K562 (cell line): ENCODE data around the gene GBF1. TPM values are rescaled to one million over a fixed set of nuclear protein-coding genes. Genes with fewer than 3 reads are reported as not detected.

ENCODE experiments used
- CBX8 ChIP-seq: fragments of 200-600 bp; sonication (generic); IDR thresholded peaks from 2 replicates; pipeline ENCODE4 v1.6.1; 2012; ENCODE audit warnings: borderline replicate concordance, mixed run types, low read depth, mild to moderate bottlenecking, moderate library complexity, mixed read lengths, low read length, control low read depth, inconsistent platforms; ENCODE audit not compliant: poor library complexity, severe bottlenecking; ENCODE audit errors: extremely low read depth
- DMBX1 ChIP-seq: fragments of 250-450 bp; sonication (Bioruptor Pico); IDR thresholded peaks from 2 replicates; pipeline ENCODE4 v1.8.0; 2022; ENCODE audit warnings: inconsistent platforms, mild to moderate bottlenecking, moderate library complexity, borderline replicate concordance
- ELF1 ChIP-seq: fragments of 200-800 bp; sonication (Bioruptor generic); IDR thresholded peaks from 2 replicates; pipeline ENCODE4 v1.6.1; 2016; ENCODE audit warnings: missing genetic modification characterization, missing compliant biosample characterization
- FUS ChIP-seq: fragments of 200-400 bp; formaldehyde crosslinking; optimal IDR thresholded peaks from 2 replicates; pipeline ENCODE3; 2017; ENCODE audit warnings: low read depth, low read length
- HOXB6 ChIP-seq: fragments of 250-450 bp; sonication (Bioruptor Pico); IDR thresholded peaks from 2 replicates; pipeline ENCODE4 v1.5.1; 2022; ENCODE audit warnings: mild to moderate bottlenecking, borderline replicate concordance
- JUN ChIP-seq, 2 experiments: sonication (generic) in 1 of 2; formaldehyde crosslinking in 1 of 2; IDR thresholded peaks; 2 replicates each; pipeline versions ENCODE4 v1.6.1 to v1.8.0; 2012 to 2022; ENCODE audit warnings: borderline replicate concordance in 2 of 2, mild to moderate bottlenecking in 2 of 2, improper control_type of control experiment in 1 of 2, low read depth in 1 of 2, low read length in 1 of 2, missing genetic modification reagents in 1 of 2
- JUND ChIP-seq, 2 experiments: IDR thresholded peaks; 2 replicates in 1 of 2; 3 replicates in 1 of 2; pipeline ENCODE4 v1.6.1; 2011; ENCODE audit warnings: borderline replicate concordance in 2 of 2, low read depth in 2 of 2, low read length in 2 of 2, improper control_type of control experiment in 1 of 2, missing biosample characterization in 1 of 2, missing genetic modification characterization in 1 of 2, missing genetic modification reagents in 1 of 2
- KDM4B ChIP-seq, 2 experiments: fragments of 450-650 bp in 1 of 2; sonication (generic) in 1 of 2; IDR thresholded peaks; 2 replicates each; pipeline ENCODE4 v1.6.1; 2016 to 2017; ENCODE audit warnings: borderline replicate concordance in 2 of 2, antibody characterized with exemption in 1 of 2, low read depth in 1 of 2, mild to moderate bottlenecking in 1 of 2
- KLF6 ChIP-seq: fragments of 250-450 bp; sonication (Bioruptor Pico); IDR thresholded peaks from 2 replicates; pipeline ENCODE4 v1.4.0; 2020; ENCODE audit warnings: mild to moderate bottlenecking, moderate library complexity, borderline replicate concordance
- MAFK ChIP-seq: IDR thresholded peaks from 2 replicates; pipeline ENCODE4 v1.6.1; 2011; ENCODE audit warnings: low read length, improper control_type of control experiment
- NONO ChIP-seq, 2 experiments: fragments of 200-400 bp in 1 of 2; fragments of 450-650 bp in 1 of 2; formaldehyde crosslinking in 1 of 2; IDR thresholded peaks; 2 replicates each; pipeline ENCODE4 v1.6.1; 2017; ENCODE audit warnings: low read depth in 2 of 2, mild to moderate bottlenecking in 2 of 2, moderate library complexity in 2 of 2, low read length in 1 of 2
- PCBP1 ChIP-seq: fragments of 200-400 bp; formaldehyde crosslinking; IDR thresholded peaks from 2 replicates; pipeline ENCODE4 v1.6.1; 2018; ENCODE audit warnings: mild to moderate bottlenecking, low read depth, low read length; ENCODE audit not compliant: poor library complexity, severe bottlenecking
- POLR2A ChIP-seq: fragments of 450-650 bp; conservative IDR thresholded peaks from 2 replicates; pipeline ENCODE4 v1.6.1; 2016
- XRCC3 ChIP-seq: fragments of 450-650 bp; IDR thresholded peaks from 2 replicates; pipeline ENCODE4 v1.6.1; 2017; ENCODE audit warnings: mild to moderate bottlenecking, moderate library complexity
- ZC3H4 ChIP-seq: sonication (generic); formaldehyde crosslinking; IDR thresholded peaks from 2 replicates; pipeline ENCODE4 v1.9.0; 2021; ENCODE audit warnings: missing genetic modification reagents, borderline replicate concordance
- ZNF57 ChIP-seq: fragments of 450-650 bp; formaldehyde crosslinking; IDR thresholded peaks from 2 replicates; pipeline ENCODE4 v1.4.0; 2020; ENCODE audit warnings: mild to moderate bottlenecking, moderate library complexity
- ZNF764 ChIP-seq: fragments of 250-450 bp; sonication (Bioruptor Pico); IDR thresholded peaks from 2 replicates; pipeline ENCODE4 v1.4.0; 2020; ENCODE audit warnings: low read depth, mild to moderate bottlenecking, moderate library complexity
- polyA plus RNA-seq, 8 experiments: library from polyadenylated mRNA; depleted of rRNA in 4 of 8; stranded (reverse) in 5 of 8; unstranded in 3 of 8; fragments of >200 nt; fragmentation: Nextera tagmentation in 2 of 8; fragmentation: Illumina TruSeq in 1 of 8; extraction: Ambion mirVana in 2 of 8; extraction: Trizol in 1 of 8; gene quantifications; 2 replicates each; pipeline versions ENCODE4 v1.2.1 to v1.2.3, GENCODE V29; 2011 to 2014; ENCODE audit warnings: inconsistent platforms in 1 of 8, missing spikeins in 1 of 8
- total RNA-seq, 7 experiments: library from RNA; depleted of rRNA in 6 of 7; stranded (reverse); fragments of >200 nt in 6 of 7; fragmentation: Illumina TruSeq in 2 of 7; extraction: Trizol in 2 of 7; gene quantifications; 2 replicates each; pipeline versions ENCODE4 v1.2.1 to v1.2.3, GENCODE V29; 2011 to 2021; ENCODE audit warnings: low replicate concordance in 1 of 7
- TF ChIP-seq, protein P1 (sequence below): fragments of 200-800 bp; sonication (Bioruptor generic); IDR thresholded peaks from 2 replicates; pipeline ENCODE4 v1.6.1; 2017; ENCODE audit warnings: missing genetic modification characterization, missing compliant biosample characterization
- TF ChIP-seq, protein P2 (sequence below): fragments of 450-650 bp; formaldehyde crosslinking; IDR thresholded peaks from 2 replicates; pipeline ENCODE4 v1.4.0; 2020; ENCODE audit warnings: mild to moderate bottlenecking, moderate library complexity
- TF ChIP-seq, protein P3 (sequence below): fragments of 450-650 bp; formaldehyde crosslinking; IDR thresholded peaks from 2 replicates; pipeline ENCODE4 v1.4.0; 2022; ENCODE audit warnings: missing genetic modification characterization
- TF ChIP-seq, protein P4 (sequence below): fragments of 250-450 bp; sonication (Bioruptor Pico); IDR thresholded peaks from 2 replicates; pipeline ENCODE4 v1.5.1; 2021; ENCODE audit warnings: mild to moderate bottlenecking

GBF1 gene
- total and polyA plus RNA-seq, 9 of the 15 experiments (the other 6 are each of a cell fraction or from before 2014, with no cell fraction given): 0.69 to 28.0 (median 10.3) TPM

DNA sequence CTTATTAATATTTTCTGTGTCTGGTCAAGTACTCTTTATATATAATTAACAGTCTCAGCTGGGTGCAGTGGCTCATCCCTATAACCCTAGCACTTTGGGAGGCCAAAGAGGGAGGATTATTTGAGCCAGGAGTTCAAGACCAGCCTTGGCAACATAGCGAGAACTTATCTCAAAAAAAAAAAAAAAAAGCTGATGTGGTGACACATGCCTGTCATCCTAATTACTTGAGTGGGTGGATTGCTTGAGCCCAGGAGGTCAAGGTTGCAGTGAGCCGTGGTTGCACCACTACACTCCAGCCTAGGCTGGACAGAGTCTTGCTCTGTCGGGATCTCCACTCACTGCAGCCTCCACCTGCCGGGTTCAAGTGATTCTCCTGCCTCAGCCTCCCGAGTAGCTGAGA lies 26.0 kb upstream of the GBF1 start (continued):
- TF ChIP-seq KDM4B (IDR thresholded peaks at IDR 0.05; ENCODE audit: borderline replicate concordance in 2 of 2, low read depth in 1 of 2): no peak
- TF ChIP-seq XRCC3: no peak
- TF ChIP-seq, protein P1, sequence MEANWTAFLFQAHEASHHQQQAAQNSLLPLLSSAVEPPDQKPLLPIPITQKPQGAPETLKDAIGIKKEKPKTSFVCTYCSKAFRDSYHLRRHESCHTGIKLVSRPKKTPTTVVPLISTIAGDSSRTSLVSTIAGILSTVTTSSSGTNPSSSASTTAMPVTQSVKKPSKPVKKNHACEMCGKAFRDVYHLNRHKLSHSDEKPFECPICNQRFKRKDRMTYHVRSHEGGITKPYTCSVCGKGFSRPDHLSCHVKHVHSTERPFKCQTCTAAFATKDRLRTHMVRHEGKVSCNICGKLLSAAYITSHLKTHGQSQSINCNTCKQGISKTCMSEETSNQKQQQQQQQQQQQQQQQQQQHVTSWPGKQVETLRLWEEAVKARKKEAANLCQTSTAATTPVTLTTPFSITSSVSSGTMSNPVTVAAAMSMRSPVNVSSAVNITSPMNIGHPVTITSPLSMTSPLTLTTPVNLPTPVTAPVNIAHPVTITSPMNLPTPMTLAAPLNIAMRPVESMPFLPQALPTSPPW (CRISPR knock-in tag): no peak
- no peak for TF ChIP-seq HOXB6 (CRISPR knock-in tag)
- TF ChIP-seq, protein P2, sequence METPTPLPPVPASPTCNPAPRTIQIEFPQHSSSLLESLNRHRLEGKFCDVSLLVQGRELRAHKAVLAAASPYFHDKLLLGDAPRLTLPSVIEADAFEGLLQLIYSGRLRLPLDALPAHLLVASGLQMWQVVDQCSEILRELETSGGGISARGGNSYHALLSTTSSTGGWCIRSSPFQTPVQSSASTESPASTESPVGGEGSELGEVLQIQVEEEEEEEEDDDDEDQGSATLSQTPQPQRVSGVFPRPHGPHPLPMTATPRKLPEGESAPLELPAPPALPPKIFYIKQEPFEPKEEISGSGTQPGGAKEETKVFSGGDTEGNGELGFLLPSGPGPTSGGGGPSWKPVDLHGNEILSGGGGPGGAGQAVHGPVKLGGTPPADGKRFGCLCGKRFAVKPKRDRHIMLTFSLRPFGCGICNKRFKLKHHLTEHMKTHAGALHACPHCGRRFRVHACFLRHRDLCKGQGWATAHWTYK (CRISPR knock-in tag): no peak
- no peak for TF ChIP-seq KLF6 (CRISPR knock-in tag)
- TF ChIP-seq CBX8: no peak
- TF ChIP-seq ZC3H4: no peak
- TF ChIP-seq DMBX1 (CRISPR knock-in tag): no peak
- TF ChIP-seq FUS: no peak
- TF ChIP-seq ZNF57 (CRISPR knock-in tag): no peak
- no peak for TF ChIP-seq ELF1 (tag)
- TF ChIP-seq JUN (IDR thresholded peaks at IDR 0.05; ENCODE audit: borderline replicate concordance, low read depth, low read length): no peak
- no peak for TF ChIP-seq JUN (CRISPR knock-in tag; IDR thresholded peaks at IDR 0.05; ENCODE audit: borderline replicate concordance)
- TF ChIP-seq, protein P3, sequence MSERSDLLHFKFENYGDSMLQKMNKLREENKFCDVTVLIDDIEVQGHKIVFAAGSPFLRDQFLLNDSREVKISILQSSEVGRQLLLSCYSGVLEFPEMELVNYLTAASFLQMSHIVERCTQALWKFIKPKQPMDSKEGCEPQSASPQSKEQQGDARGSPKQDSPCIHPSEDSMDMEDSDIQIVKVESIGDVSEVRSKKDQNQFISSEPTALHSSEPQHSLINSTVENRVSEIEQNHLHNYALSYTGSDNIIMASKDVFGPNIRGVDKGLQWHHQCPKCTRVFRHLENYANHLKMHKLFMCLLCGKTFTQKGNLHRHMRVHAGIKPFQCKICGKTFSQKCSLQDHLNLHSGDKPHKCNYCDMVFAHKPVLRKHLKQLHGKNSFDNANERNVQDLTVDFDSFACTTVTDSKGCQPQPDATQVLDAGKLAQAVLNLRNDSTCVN (CRISPR knock-in tag): no peak
- TF ChIP-seq MAFK: no peak
- TF ChIP-seq PCBP1: no peak
- TF ChIP-seq POLR2A: no peak
- no peak for TF ChIP-seq ZNF764
- TF ChIP-seq, protein P4, sequence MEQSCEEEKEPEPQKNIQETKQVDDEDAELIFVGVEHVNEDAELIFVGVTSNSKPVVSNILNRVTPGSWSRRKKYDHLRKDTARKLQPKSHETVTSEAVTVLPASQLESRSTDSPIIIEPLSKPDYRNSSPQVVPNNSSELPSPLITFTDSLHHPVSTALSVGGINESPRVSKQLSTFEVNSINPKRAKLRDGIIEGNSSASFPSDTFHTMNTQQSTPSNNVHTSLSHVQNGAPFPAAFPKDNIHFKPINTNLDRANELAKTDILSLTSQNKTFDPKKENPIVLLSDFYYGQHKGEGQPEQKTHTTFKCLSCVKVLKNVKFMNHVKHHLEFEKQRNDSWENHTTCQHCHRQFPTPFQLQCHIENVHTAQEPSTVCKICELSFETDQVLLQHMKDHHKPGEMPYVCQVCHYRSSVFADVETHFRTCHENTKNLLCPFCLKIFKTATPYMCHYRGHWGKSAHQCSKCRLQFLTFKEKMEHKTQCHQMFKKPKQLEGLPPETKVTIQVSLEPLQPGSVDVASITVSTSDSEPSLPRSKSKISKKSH (CRISPR knock-in tag): no peak
- TF ChIP-seq NONO (IDR thresholded peaks at IDR 0.05; ENCODE audit: low read depth in 2 of 2, low read length in 1 of 2): no peak
- no peak for TF ChIP-seq JUND (IDR thresholded peaks at IDR 0.05; ENCODE audit: borderline replicate concordance, low read depth, low read length)
- TF ChIP-seq JUND (tag; IDR thresholded peaks at IDR 0.05; ENCODE audit: borderline replicate concordance, low read depth, low read length): no peak
